PFSK-1 (cell line): Measurements from ENCODE around the gene DOC2A.

Source experiments
- FOXP2 ChIP-seq: optimal IDR thresholded peaks from 2 replicates; pipeline ENCODE3; 2011; ENCODE audit warnings: borderline replicate concordance, control low read depth, inconsistent platforms; ENCODE audit not compliant: insufficient read depth; ENCODE audit errors: extremely low read length, extremely low read depth
- POLR2AphosphoS5 ChIP-seq: IDR thresholded peaks from 2 replicates; pipeline ENCODE4 v1.6.1; 2012; ENCODE audit warnings: low read depth, mild to moderate bottlenecking, control low read depth, low read length, moderate library complexity
- SIN3A ChIP-seq: IDR thresholded peaks from 2 replicates; pipeline ENCODE4 v1.6.1; 2012; ENCODE audit warnings: mild to moderate bottlenecking, low read length, moderate library complexity, borderline replicate concordance; ENCODE audit not compliant: insufficient read depth
- TAF1 ChIP-seq: IDR thresholded peaks from 2 replicates; pipeline ENCODE4 v1.6.1; 2012; ENCODE audit warnings: low read length, control low read depth, borderline replicate concordance; ENCODE audit not compliant: insufficient read depth
- TF ChIP-seq, protein P1 (sequence below), 2 experiments: IDR thresholded peaks; 2 replicates each; pipeline versions ENCODE4 v1.6.1 to v1.8.0; 2011 to 2012; ENCODE audit warnings: low read depth in 2 of 2, low read length in 2 of 2, control low read depth in 1 of 2, inconsistent platforms in 1 of 2, mild to moderate bottlenecking in 1 of 2, moderate library complexity in 1 of 2; ENCODE audit not compliant: insufficient read depth in 1 of 2

DNA sequence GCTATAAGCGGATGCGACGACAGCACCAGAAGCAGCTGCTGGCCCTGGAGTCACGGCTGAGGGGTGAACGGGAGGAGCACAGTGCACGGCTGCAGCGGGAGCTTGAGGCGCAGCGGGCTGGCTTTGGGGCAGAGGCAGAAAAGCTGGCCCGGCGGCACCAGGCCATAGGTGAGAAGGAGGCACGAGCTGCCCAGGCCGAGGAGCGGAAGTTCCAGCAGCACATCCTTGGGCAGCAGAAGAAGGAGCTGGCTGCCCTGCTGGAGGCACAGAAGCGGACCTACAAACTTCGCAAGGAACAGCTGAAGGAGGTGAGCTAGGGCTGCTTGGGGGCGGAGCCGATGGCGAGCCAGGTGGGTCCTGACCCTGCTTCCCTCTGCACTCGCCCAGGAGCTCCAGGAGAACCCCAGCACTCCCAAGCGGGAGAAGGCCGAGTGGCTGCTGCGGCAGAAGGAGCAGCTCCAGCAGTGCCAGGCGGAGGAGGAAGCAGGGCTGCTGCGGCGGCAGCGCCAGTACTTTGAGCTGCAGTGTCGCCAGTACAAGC, 25.5 kb downstream of the DOC2A start:
- TF ChIP-seq, protein P1, sequence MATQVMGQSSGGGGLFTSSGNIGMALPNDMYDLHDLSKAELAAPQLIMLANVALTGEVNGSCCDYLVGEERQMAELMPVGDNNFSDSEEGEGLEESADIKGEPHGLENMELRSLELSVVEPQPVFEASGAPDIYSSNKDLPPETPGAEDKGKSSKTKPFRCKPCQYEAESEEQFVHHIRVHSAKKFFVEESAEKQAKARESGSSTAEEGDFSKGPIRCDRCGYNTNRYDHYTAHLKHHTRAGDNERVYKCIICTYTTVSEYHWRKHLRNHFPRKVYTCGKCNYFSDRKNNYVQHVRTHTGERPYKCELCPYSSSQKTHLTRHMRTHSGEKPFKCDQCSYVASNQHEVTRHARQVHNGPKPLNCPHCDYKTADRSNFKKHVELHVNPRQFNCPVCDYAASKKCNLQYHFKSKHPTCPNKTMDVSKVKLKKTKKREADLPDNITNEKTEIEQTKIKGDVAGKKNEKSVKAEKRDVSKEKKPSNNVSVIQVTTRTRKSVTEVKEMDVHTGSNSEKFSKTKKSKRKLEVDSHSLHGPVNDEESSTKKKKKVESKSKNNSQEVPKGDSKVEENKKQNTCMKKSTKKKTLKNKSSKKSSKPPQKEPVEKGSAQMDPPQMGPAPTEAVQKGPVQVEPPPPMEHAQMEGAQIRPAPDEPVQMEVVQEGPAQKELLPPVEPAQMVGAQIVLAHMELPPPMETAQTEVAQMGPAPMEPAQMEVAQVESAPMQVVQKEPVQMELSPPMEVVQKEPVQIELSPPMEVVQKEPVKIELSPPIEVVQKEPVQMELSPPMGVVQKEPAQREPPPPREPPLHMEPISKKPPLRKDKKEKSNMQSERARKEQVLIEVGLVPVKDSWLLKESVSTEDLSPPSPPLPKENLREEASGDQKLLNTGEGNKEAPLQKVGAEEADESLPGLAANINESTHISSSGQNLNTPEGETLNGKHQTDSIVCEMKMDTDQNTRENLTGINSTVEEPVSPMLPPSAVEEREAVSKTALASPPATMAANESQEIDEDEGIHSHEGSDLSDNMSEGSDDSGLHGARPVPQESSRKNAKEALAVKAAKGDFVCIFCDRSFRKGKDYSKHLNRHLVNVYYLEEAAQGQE (IDR thresholded peaks at IDR 0.05; ENCODE audit: insufficient read depth in 1 of 2, low read depth in 2 of 2, low read length in 2 of 2) = no peak
- no peak for TF ChIP-seq TAF1
- TF ChIP-seq POLR2AphosphoS5 = no peak
- TF ChIP-seq SIN3A = no peak
- TF ChIP-seq FOXP2 = no peak
